SK-N-SH (cell line): ENCODE measurements around the gene KLK12. TPM values are rescaled to one million over a fixed set of nuclear protein-coding genes. Genes with fewer than 3 reads are reported as not detected.

ENCODE experiments used
- CTCF ChIA-PET: fragments of 300-600, 350-600 bp; formaldehyde crosslinking; extraction: SDS; loops from one replicate; lab custom pipeline; 2021; lab: Yijun Ruan, JAX
- POLR2A ChIA-PET: fragments of 350-600 bp; sonication (Branson Sonifier 250); formaldehyde crosslinking; extraction: SDS; loops from one replicate; lab custom pipeline; 2020; ENCODE audit warnings: antibody characterized with exemption, inconsistent platforms; lab: Yijun Ruan, JAX
- DNase-seq: peaks from one replicate; pipeline ENCODE4 v3.0.0; 2012
- H2AFZ ChIP-seq: fragments of 200-600 bp; sonication (generic); 2 replicates; pipeline ENCODE4 v1.8.1; 2016; ENCODE audit warnings: antibody characterized with exemption, mild to moderate bottlenecking, low read depth
- H3F3A ChIP-seq: fragments of 200-600 bp; sonication (generic); replicated peaks from 2 replicates; pipeline ENCODE3; 2016; ENCODE audit warnings: antibody characterized with exemption, mild to moderate bottlenecking; ENCODE audit not compliant: insufficient read depth
- H3K27ac ChIP-seq, 2 experiments: fragments of 200-500 bp in 1 of 2; fragments of 200-600 bp in 1 of 2; sonication (Bioruptor generic) in 1 of 2; sonication (generic), shearing (Covaris generic) in 1 of 2; 2 replicates each; pipeline versions ENCODE4 v1.5.1 to v1.6.1; 2014 to 2016; ENCODE audit warnings: low read depth in 2 of 2, inconsistent platforms in 1 of 2, low read length in 1 of 2, mild to moderate bottlenecking in 1 of 2, mixed read lengths in 1 of 2
- H3K27me3 ChIP-seq: fragments of 200-600 bp; sonication (generic), shearing (Covaris generic); 2 replicates; pipeline ENCODE4 v1.6.1; 2016; ENCODE audit warnings: mixed run types; ENCODE audit not compliant: insufficient read depth
- H3K36me3 ChIP-seq, 2 experiments: fragments of 200-500 bp in 1 of 2; fragments of 200-600 bp in 1 of 2; sonication (Bioruptor generic) in 1 of 2; sonication (generic) in 1 of 2; replicated peaks in 1 of 2; 2 replicates each; pipeline versions ENCODE3 to v1.5.1; 2014 to 2016; ENCODE audit warnings: low read length in 1 of 2, mild to moderate bottlenecking in 1 of 2; ENCODE audit not compliant: insufficient read depth in 2 of 2, control insufficient read depth in 1 of 2
- H3K4me1 ChIP-seq, 2 experiments: fragments of 200-500 bp in 1 of 2; fragments of 200-600 bp in 1 of 2; sonication (Bioruptor generic) in 1 of 2; sonication (generic), shearing (Covaris generic) in 1 of 2; 2 replicates each; pipeline versions ENCODE4 v1.5.1 to v1.6.1; 2014 to 2016; ENCODE audit warnings: low read depth in 1 of 2, low read length in 1 of 2, mixed run types in 1 of 2; ENCODE audit not compliant: insufficient read depth in 2 of 2, control insufficient read depth in 1 of 2
- H3K4me2 ChIP-seq: fragments of 200-600 bp; sonication (generic), shearing (Covaris generic); 2 replicates; pipeline ENCODE4 v1.6.1; 2017; ENCODE audit warnings: mixed run types
- H3K4me3 ChIP-seq, 2 experiments: fragments of 200-500 bp in 1 of 2; fragments of 200-600 bp in 1 of 2; sonication (Bioruptor generic) in 1 of 2; sonication (generic), shearing (Covaris generic) in 1 of 2; 2 replicates each; pipeline versions ENCODE4 v1.5.1 to v1.8.1; 2014 to 2016; ENCODE audit warnings: low read depth in 2 of 2, inconsistent platforms in 1 of 2, low read length in 1 of 2, mild to moderate bottlenecking in 1 of 2, mixed read lengths in 1 of 2, moderate library complexity in 1 of 2
- H3K79me2 ChIP-seq: fragments of 200-600 bp; sonication (generic); 2 replicates; pipeline ENCODE4 v1.8.1; 2017; ENCODE audit warnings: mild to moderate bottlenecking; ENCODE audit not compliant: insufficient read depth
- H3K9ac ChIP-seq: fragments of 200-600 bp; sonication (generic); 2 replicates; pipeline ENCODE4 v1.6.1; 2017; ENCODE audit warnings: mixed run types
- H3K9me2 ChIP-seq: fragments of 200-600 bp; sonication (generic); 2 replicates; pipeline ENCODE4 v1.6.1; 2017; ENCODE audit warnings: mixed run types
- H3K9me3 ChIP-seq: fragments of 200-600 bp; sonication (generic); 2 replicates; pipeline ENCODE4 v1.6.1; 2017; ENCODE audit warnings: mixed run types, mild to moderate bottlenecking, moderate library complexity
- H4K20me1 ChIP-seq: fragments of 200-600 bp; sonication (generic); 2 replicates; pipeline ENCODE4 v1.6.1; 2017; ENCODE audit warnings: mild to moderate bottlenecking, mixed run types; ENCODE audit not compliant: insufficient read depth
- ELF1 ChIP-seq: IDR thresholded peaks from 2 replicates; pipeline ENCODE4 v1.4.0; 2012
- EP300 ChIP-seq, 2 experiments: IDR thresholded peaks; 2 replicates each; pipeline versions ENCODE4 v1.4.0 to v1.6.1; 2012; ENCODE audit warnings: borderline replicate concordance in 1 of 2, low read depth in 1 of 2, low read length in 1 of 2
- EZH2phosphoT487 ChIP-seq: fragments of 200-600 bp; sonication (generic); IDR thresholded peaks from 2 replicates; pipeline ENCODE4 v1.6.1; 2017; ENCODE audit warnings: low read depth, mixed run types, mild to moderate bottlenecking, antibody characterized with exemption, moderate library complexity, borderline replicate concordance
- FOXJ3 ChIP-seq: sonication (generic); formaldehyde crosslinking; IDR thresholded peaks from 2 replicates; pipeline ENCODE4 v1.5.1; 2020; ENCODE audit warnings: mild to moderate bottlenecking, missing genetic modification reagents
- FOXM1 ChIP-seq: IDR thresholded peaks from 2 replicates; pipeline ENCODE4 v1.4.0; 2012; ENCODE audit warnings: low read depth, mild to moderate bottlenecking
- GABPA ChIP-seq: IDR thresholded peaks from 2 replicates; pipeline ENCODE4 v1.4.0; 2012; ENCODE audit warnings: low read depth, mild to moderate bottlenecking
- GATA2 ChIP-seq: sonication (generic); formaldehyde crosslinking; IDR thresholded peaks from 2 replicates; pipeline ENCODE4 v1.5.0; 2020; ENCODE audit warnings: mild to moderate bottlenecking, missing genetic modification reagents
- MAX ChIP-seq: IDR thresholded peaks from 2 replicates; pipeline ENCODE4 v1.4.0; 2012; ENCODE audit warnings: low read depth
- MEF2A ChIP-seq: IDR thresholded peaks from 2 replicates; pipeline ENCODE4 v1.4.0; 2012; ENCODE audit warnings: low read depth, borderline replicate concordance
- MXI1 ChIP-seq: IDR thresholded peaks from 2 replicates; pipeline ENCODE4 v1.6.1; 2012; ENCODE audit warnings: mild to moderate bottlenecking, low read depth, low read length, improper control_type of control experiment
- NFIC ChIP-seq: IDR thresholded peaks from 2 replicates; pipeline ENCODE4 v1.4.0; 2012; ENCODE audit warnings: borderline replicate concordance
- NRF1 ChIP-seq: IDR thresholded peaks from 2 replicates; pipeline ENCODE4 v1.6.1; 2012; ENCODE audit warnings: low read depth, mild to moderate bottlenecking, low read length
- RXRA ChIP-seq: IDR thresholded peaks from 2 replicates; pipeline ENCODE4 v1.4.0; 2012; ENCODE audit warnings: low read depth, mild to moderate bottlenecking, borderline replicate concordance
- SIN3A ChIP-seq: IDR thresholded peaks from 2 replicates; pipeline ENCODE4 v1.6.1; 2012; ENCODE audit warnings: low read depth, mild to moderate bottlenecking, low read length, moderate library complexity, borderline replicate concordance
- SMC3 ChIP-seq: IDR thresholded peaks from 2 replicates; pipeline ENCODE4 v1.6.1; 2012; ENCODE audit warnings: low read depth, low read length, improper control_type of control experiment
- TAF1 ChIP-seq: IDR thresholded peaks from 2 replicates; pipeline ENCODE4 v1.6.1; 2012; ENCODE audit warnings: low read depth, mild to moderate bottlenecking, low read length, moderate library complexity, borderline replicate concordance
- TCF12 ChIP-seq: IDR thresholded peaks from 2 replicates; pipeline ENCODE4 v1.4.0; 2012
- USF1 ChIP-seq: IDR thresholded peaks from 2 replicates; pipeline ENCODE4 v1.4.0; 2012; ENCODE audit warnings: low read depth, borderline replicate concordance
- YY1 ChIP-seq: IDR thresholded peaks from 2 replicates; pipeline ENCODE4 v1.4.0; 2012; ENCODE audit warnings: low read depth, mild to moderate bottlenecking
- WGBS: methylation state at CpG from one replicate; pipeline ENCODE4 v1.1.6; 2017; ENCODE audit warnings: low lambda C conversion rate; 5-methylcytosine and 5-hydroxymethylcytosine counted together
- polyA plus RNA-seq, 3 experiments: library from polyadenylated mRNA; depleted of rRNA; stranded (reverse); fragments of >200 nt; gene quantifications; 2 replicates each; pipeline ENCODE4 v1.2.3, GENCODE V29; 2012

KLK12 gene
- polyA plus RNA-seq, 1 of the 3 experiments (the other 2 are of a cell fraction) = not detected

- TF ChIP-seq EZH2phosphoT487 (no peak), NRF1 (no peak), TAF1 (no peak), SIN3A (no peak), FOXJ3 (CRISPR knock-in tag) (no peak), FOXM1 (no peak), NFIC (no peak), ELF1 (no peak), SMC3 (no peak), GATA2 (CRISPR knock-in tag) (no peak), MAX (no peak), YY1 (no peak), EP300 (IDR thresholded peaks at IDR 0.05; ENCODE audit: borderline replicate concordance in 1 of 2, low read depth in 1 of 2, low read length in 1 of 2) (no peak), USF1 (no peak), MEF2A (no peak), RXRA (no peak), MXI1 (no peak), GABPA (no peak), TCF12 (no peak)
- WGBS = 10% methylated on average over 1 of the region's 1 CpG
- Histone ChIP-seq H3K4me2 (no peak overlapping the region), H3K4me3 (no peak overlapping the region), H3K27me3 (peaks cover 32% of the 10 kb centered on the region; the same call in 1 of the 2 replicates), H4K20me1 (no peaks in the 10 kb centered on the region), H3K4me1 (no peaks in the 10 kb centered on the region), H3K9ac (no peak overlapping the region), H3K36me3 (no peaks in the 10 kb centered on the region), H3K9me2 (no peaks in the 10 kb centered on the region), H3F3A (no peaks in the 10 kb centered on the region), H3K27ac (no peak overlapping the region), H3K9me3 (no peaks in the 10 kb centered on the region), H3K79me2 (no peaks in the 10 kb centered on the region), H2AFZ (no peak overlapping the region)
- CTCF ChIA-PET = no interaction called here
- POLR2A ChIA-PET = no interaction called here
- DNase-seq = no peak
These were observed 29.6 kb downstream of the KLK12 start for GRCh38 chr19:51005248-51005647.

- ChIA-PET POLR2A (no interaction called here), CTCF (no interaction called here)
- Histone ChIP-seq H3K79me2 (no peaks in the 10 kb centered on the region), H3K27me3 (peaks cover 15% of the 10 kb centered on the region; the same call in 1 of the 2 replicates), H3K4me1 (no peaks in the 10 kb centered on the region), H3K27ac (no peak overlapping the region), H3K9ac (no peak overlapping the region), H3K9me3 (no peaks in the 10 kb centered on the region), H3K4me2 (no peak overlapping the region), H3K36me3 (no peaks in the 10 kb centered on the region), H3K4me3 (no peak overlapping the region), H3K9me2 (no peaks in the 10 kb centered on the region), H3F3A (no peaks in the 10 kb centered on the region), H2AFZ (no peak overlapping the region), H4K20me1 (no peaks in the 10 kb centered on the region)
- WGBS = 29% methylated on average over 7 of the region's 7 CpGs
- TF ChIP-seq GABPA (no peak), EZH2phosphoT487 (no peak)
- DNase-seq = peak; percentile 5
These were observed 31.5 kb downstream of the KLK12 start for GRCh38 chr19:51003316-51003715.
